Measurements from ENCODE around the gene CATSPERD. TPM values are rescaled to one million over a fixed set of nuclear protein-coding genes. Genes with fewer than 3 reads are reported as not detected.

Gene CATSPERD
- total and polyA plus RNA-seq, 8 donors = not detected

DNA sequence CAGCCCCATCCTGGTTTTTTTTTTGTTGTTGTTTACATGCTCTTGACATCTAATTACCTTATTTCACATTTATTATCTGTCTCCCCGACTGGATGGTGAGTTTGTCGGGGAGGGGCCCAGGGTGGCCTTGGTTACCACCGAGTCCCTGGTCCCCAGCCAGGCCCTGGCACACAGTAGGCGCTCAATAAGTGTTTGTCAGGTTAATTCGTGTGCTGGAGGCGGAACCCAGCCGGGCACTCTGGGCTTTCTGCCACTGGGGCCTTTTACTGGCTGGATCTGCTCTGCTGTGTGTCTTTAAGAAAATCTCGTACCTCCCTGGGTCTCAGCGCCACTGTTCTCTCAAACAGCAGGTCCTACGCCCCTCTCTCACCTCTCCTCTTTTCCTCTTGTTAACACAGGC lies 89.0 kb downstream of the CATSPERD start:
- Histone ChIP-seq H3K4me1 (peaks cover 2 to 17% (median 14%) of the 10 kb centered on the region in 4 donors), H3K27ac (no peak overlapping the region), H3K27me3 (peaks cover 0 to 12% (median 1%) of the 10 kb centered on the region in 3 donors), H3K36me3 (peaks cover 0 to 10% (median 0%) of the 10 kb centered on the region in 4 donors), H3K4me3 (no peak overlapping the region), H3K9me3 (no peaks in the 10 kb centered on the region)
- DNase-seq = no peak
- intact Hi-C loops (cut with DNase I; ENCODE audit: low total_unique reads) = loop anchor here (10.0 kb wide), 1 partner anchor 85 kb away; no protein-coding TSS in a partner anchor
- 72 to 85% (median 81%) methylated on average over 10 of the region's 10 CpGs for WGBS, 5 donors
- TF ChIP-seq, protein P1, sequence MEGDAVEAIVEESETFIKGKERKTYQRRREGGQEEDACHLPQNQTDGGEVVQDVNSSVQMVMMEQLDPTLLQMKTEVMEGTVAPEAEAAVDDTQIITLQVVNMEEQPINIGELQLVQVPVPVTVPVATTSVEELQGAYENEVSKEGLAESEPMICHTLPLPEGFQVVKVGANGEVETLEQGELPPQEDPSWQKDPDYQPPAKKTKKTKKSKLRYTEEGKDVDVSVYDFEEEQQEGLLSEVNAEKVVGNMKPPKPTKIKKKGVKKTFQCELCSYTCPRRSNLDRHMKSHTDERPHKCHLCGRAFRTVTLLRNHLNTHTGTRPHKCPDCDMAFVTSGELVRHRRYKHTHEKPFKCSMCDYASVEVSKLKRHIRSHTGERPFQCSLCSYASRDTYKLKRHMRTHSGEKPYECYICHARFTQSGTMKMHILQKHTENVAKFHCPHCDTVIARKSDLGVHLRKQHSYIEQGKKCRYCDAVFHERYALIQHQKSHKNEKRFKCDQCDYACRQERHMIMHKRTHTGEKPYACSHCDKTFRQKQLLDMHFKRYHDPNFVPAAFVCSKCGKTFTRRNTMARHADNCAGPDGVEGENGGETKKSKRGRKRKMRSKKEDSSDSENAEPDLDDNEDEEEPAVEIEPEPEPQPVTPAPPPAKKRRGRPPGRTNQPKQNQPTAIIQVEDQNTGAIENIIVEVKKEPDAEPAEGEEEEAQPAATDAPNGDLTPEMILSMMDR (IDR thresholded peaks at IDR 0.05) = no peak
- TF ChIP-seq EP300 (IDR thresholded peaks at IDR 0.05) (no peak), POLR2AphosphoS5 (IDR thresholded peaks at IDR 0.05) (no peak), POLR2A (IDR thresholded peaks at IDR 0.05) (no peak)

DNA sequence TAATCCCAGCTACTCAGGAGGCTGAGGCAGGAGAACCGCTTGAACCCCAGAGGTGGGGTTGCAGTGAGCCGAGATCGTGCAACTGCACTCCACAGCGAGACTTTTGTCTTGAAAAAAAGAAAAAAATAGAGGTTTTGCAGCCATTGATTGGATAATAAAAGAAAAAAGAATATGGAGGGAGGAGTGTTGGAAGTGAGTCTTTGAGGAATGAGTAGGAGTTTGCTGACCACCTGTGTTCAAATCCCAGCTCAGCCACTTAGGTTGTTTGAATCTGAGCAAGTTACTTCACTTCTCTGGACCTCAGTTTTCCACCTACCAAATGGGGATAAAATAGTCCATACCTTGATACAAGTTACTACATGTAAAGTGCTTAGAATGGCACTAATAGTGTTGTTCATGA lies 90.7 kb downstream of the CATSPERD start:
- Histone ChIP-seq H3K27ac (no peak overlapping the region), H3K9me3 (no peaks in the 10 kb centered on the region), H3K27me3 (no peaks in the 10 kb centered on the region), H3K36me3 (peaks cover 0 to 10% (median 0%) of the 10 kb centered on the region in 4 donors), H3K4me3 (no peak overlapping the region), H3K4me1 (peaks cover 0 to 7% (median 3%) of the 10 kb centered on the region in 4 donors)
- intact Hi-C loops (cut with DNase I; ENCODE audit: low total_unique reads) = no loop called here
- no peak for DNase-seq
- WGBS, 5 donors = 89 to 99% (median 96%) methylated on average over 4 of the region's 4 CpGs
- TF ChIP-seq EP300 (IDR thresholded peaks at IDR 0.05) = no peak
- no peak for TF ChIP-seq POLR2A (IDR thresholded peaks at IDR 0.05)
- TF ChIP-seq, protein P1 (IDR thresholded peaks at IDR 0.05) = no peak
- TF ChIP-seq POLR2AphosphoS5 (IDR thresholded peaks at IDR 0.05) = no peak

DNA sequence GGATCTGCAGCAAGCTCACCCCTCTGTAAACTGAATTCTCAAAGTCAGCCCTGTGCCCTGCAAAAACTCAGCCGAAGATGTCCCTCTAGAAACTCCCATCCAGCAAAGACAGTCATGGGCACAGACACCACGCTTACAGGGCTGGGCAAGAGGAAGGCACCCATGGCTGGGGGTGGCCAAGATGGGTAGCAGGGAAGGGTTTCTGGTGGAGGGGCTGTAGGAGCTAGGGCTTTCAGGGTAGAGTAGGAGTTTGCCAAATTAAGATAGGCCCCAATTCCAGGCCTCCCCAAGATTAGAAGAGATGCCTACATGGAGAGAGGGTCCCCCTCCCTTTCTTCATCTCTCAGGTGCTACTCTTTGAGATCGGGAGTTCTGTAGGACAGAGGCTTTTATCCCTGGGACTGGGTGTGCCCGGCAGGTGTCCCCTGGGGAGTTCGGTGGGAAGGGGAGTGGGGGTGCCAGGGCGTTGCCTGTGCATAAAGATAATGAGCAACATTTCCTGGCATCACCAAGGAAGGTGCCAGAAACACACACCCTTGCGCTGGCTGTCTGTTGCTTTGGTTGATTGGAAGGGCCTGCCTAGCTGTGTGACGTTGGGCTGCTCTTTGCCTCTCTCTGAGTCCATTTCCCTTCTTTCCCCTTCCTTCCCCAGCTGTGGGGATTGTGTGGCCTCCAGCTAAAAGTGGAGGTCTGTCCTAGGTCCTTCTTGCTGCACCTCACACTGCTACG lies 93.8 kb downstream of the CATSPERD start:
- 58 to 70% (median 65%) methylated on average over 9 of the region's 9 CpGs for WGBS, 5 donors
- H3K4me1 ChIP-seq = peaks cover 0 to 8% (median 0%) of the 10 kb centered on the region in 4 donors
- H3K36me3 ChIP-seq = peaks cover 0 to 6% (median 0%) of the 10 kb centered on the region in 4 donors
- no peaks in the 10 kb centered on the region for H3K27me3 ChIP-seq
- H3K9me3 ChIP-seq = no peaks in the 10 kb centered on the region
- H3K4me3 ChIP-seq = no peak overlapping the region
- H3K27ac ChIP-seq = no peak overlapping the region
- intact Hi-C loops (cut with DNase I; ENCODE audit: low total_unique reads) = no loop called here
- no peak for DNase-seq
- TF ChIP-seq POLR2AphosphoS5 (IDR thresholded peaks at IDR 0.05) = no peak

DNA sequence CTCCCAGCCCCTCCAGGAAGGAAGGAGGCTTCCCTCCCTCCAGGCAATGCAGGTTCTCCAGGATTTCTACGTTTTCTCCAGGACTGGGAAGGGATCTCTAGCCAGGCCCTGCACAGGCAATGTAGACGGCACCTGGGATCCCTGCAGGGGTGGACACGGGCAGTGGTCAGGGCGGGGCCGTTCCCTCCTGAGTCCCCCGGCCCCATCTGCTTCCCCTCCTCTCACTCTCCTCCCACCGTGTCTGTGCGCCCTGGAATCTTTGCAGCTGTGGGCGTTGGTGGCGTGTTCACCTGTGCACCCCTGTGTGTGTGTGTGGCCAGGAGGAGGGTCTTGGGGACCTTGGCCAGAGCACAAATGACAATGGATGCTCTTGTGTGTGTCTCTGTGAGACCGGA lies 94.4 kb downstream of the CATSPERD start:
- peaks cover 0 to 8% (median 0%) of the 10 kb centered on the region in 4 donors for H3K4me1 ChIP-seq
- TF ChIP-seq, protein P1 (IDR thresholded peaks at IDR 0.05) = no peak
- no peak overlapping the region for H3K4me3 ChIP-seq
- peaks cover 0 to 6% (median 0%) of the 10 kb centered on the region in 4 donors for H3K36me3 ChIP-seq
- no peak overlapping the region for H3K27ac ChIP-seq
- H3K27me3 ChIP-seq = no peaks in the 10 kb centered on the region
- intact Hi-C loops (cut with DNase I; ENCODE audit: low total_unique reads) = no loop called here
- no peaks in the 10 kb centered on the region for H3K9me3 ChIP-seq
- 49 to 67% (median 56%) methylated on average over 11 of the region's 11 CpGs for WGBS, 5 donors
- DNase-seq = no peak

DNA sequence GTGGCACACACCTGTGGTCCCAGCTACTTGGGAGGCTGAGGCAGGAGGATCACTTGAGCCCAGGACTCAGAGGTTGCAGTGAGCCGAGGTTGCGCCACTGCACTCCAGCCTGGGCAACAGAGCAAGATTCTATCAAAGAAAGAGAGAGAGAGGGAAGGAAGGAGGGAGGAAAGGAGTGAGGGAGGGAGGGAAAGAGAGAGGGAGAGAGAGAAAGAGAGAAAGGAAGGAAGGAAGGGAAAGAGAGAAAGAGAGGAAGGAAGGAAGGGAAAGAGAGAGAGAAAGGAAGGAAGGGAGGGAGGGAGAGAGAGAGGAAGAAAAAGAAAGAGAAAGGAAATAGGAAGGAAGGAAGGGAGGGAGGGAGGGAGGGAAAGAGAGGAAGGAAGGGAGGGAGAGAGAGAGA lies 96.8 kb downstream of the CATSPERD start:
- no peak for TF ChIP-seq POLR2AphosphoS5 (IDR thresholded peaks at IDR 0.05)
- TF ChIP-seq, protein P1 (IDR thresholded peaks at IDR 0.05) = no peak
- no peak for TF ChIP-seq POLR2A (IDR thresholded peaks at IDR 0.05)
- no peak for TF ChIP-seq EP300 (IDR thresholded peaks at IDR 0.05)
- Histone ChIP-seq H3K27me3 (no peaks in the 10 kb centered on the region), H3K27ac (no peak overlapping the region), H3K4me1 (peaks cover 5 to 15% (median 6%) of the 10 kb centered on the region in 4 donors), H3K9me3 (no peaks in the 10 kb centered on the region), H3K36me3 (peaks cover 0 to 6% (median 0%) of the 10 kb centered on the region in 4 donors), H3K4me3 (no peak overlapping the region)
- WGBS, 5 donors = 90 to 97% (median 94%) methylated on average over 2 of the region's 2 CpGs
- intact Hi-C loops (cut with DNase I; ENCODE audit: low total_unique reads) = no loop called here
- no peak for DNase-seq
